Measurements from ENCODE around the gene FUBP3.

FUBP3 gene

DNA sequence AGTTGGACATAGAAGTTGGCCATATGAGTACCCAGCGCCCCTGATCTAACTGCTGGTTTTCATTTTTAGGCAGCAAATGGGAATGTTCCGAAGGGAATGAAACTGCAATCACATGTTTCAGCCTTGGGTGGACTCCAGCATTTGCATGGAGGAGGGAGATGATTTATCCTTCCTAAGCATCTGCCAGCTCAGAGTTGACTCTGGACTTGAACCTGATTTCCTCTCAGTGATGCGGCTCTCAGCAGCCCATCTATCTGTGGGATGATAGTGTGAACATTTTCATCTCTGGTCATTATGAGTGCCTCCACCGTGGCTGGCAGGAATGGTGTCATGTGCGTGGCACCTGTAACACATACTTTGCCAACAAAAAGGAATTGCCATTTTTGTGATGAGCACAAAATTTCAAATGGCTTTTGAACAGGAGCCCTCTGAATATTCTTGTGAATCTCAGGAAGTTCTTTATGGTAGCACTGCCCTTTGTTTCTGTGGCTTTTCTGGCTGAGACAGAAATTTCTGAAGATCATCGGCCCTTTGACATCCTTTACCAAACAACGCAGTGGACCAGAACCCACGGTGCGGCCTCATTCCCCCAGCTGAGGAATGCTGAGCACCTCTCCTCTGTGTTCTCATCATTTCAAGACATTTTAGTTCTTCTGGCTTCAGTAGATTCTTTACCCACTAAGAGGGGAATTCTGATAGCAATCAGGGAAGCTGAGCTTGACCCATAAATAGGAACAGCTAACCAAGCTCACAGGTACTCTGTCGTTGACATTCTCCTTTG lies 28.5 kb downstream of the FUBP3 start:
- no peak for DNase-seq

DNA sequence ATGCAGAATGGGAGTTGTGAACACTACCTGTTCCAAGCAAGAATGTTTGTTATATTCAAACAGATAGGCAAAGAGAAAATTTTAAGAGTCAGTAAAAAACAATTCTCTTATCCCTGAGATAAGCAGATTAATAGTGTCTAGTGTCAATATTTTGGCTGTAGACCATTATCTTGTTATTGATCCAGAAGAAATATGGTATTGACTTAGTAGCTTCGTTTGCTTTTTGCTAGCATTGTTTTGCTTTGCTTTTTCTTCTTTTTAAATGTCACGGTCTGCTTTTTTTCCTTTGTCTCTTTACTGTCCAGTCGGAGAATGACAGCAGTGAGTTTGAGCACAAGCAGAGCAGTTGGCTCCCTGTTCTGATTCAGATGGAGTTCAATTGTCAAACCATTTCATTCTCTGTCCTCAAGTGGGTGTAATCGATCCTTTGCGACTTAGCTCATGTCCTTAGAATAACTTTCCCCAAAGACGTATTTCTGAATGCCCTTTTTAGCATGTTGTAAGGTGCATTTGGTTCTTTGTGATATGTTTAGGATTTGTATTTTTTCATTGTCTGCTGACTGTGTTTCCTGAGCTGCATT lies 29.3 kb downstream of the FUBP3 start:
- no peak for DNase-seq

DNA sequence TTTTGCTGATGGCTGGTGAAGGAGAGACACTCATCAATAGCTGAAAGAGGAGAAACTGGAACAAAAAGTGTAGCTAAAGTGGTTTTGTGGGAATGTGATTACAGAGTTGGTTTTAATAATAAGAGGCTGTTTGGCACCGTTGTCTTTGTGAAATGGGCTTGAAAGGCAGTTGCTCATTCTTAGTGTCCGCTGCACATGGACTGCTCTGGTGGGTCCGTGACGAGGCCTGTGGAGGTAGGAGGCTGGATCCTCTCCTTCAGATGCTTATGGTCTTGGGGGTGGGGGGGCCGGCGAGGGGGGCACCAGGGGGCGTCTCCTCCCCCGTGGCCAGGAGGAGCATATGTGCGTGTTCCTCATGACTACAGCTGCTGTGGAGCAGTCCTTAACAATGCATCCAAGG lies 29.8 kb downstream of the FUBP3 start:
- no peak for DNase-seq

DNA sequence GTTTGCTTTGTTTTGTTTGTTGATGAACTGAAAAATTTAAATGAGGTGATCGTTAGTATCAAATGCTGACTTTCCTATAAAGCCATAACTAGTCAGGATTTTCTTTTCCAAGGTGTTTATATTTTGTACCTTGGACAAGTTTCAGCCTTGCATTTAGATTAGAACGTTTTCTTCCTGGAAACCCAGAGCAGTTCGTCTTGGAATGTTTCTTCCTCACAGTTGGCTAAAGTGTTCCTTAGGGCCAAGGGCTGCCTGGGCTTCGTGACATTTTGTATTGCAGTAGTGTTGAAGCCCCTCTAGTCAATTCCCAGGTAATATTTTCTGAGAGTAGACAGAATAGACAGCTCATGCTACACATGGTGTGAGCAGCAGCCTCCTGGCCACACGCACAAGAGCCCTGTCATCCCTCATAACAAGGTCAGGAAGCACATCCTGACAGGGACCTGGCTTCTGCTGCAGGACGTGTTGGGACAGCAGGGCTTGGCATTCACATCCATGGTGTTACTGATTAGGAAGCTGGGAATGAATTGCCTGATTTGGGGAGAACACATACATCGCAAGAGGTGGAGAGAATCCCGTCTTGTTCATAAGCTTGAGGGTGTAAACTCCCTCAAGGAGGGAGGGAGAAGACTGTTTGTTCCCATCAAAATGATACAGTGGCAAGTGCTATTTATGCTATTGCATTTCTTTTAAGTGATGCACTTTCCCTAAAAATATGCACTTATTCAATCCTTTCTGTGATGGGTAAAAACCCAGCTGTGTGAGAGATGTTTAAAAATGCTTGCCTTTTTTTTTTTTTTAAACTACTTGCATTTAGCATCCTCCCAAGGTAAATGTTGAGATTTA lies 31.7 kb downstream of the FUBP3 start:
- no peak for DNase-seq

DNA sequence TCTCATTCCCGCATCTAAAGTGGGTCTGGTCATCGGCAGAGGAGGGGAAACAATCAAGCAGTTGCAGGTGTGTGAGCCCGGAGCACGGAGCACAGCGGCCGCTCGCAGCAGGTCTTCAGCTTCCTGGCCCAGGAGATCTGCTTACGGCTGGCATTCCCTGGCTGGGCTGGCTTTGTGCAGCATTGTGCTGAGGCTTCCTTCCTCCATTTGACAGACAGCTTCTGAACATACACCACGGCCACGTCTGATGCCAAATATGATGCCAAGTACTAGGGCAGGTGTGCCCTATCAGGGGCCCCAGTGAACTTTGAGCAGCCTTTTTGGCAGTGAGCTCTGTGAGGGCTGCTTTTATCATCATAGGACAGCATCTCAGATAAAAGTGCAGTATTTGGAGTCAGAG lies 37.1 kb downstream of the FUBP3 start:
- DNase-seq = no peak

DNA sequence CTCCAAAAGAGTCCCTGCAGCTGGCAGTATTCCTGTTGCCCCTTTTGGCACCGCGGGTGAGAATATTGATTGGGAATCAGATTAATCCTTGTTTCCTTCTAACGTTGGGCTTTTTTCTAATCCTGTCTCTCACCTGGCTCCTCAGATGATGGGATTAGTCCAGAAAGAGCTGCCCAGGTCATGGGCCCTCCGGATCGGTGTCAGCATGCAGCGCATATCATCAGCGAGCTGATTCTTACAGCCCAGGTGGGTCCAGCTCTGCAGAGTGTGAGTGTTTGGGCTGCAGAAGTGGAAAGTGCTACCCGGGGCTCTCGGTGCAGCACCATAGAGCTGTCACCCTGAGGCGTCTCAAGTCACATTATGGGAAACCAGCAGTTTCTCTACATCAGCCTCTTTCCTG lies 44.1 kb downstream of the FUBP3 start:
- no peak for DNase-seq

DNA sequence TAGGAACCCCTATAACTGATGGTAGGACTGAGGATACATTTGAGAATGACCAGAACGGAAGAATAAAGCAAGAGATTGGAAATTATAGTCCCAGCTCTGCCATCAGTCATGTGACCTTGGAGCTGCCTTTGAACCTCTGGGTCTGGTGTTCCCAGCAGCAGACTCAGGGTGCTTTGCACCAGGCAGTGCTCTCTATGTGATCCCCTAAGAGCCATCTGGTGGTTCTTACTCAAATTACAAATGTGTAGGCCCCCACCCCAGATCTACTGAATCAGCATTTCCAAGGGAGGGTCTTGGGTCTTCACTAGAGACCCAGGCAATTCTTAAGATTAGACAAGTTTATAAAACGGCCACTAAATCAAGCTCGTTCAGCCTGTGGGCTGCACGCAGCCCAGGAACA lies 44.8 kb downstream of the FUBP3 start:
- no peak for DNase-seq

DNA sequence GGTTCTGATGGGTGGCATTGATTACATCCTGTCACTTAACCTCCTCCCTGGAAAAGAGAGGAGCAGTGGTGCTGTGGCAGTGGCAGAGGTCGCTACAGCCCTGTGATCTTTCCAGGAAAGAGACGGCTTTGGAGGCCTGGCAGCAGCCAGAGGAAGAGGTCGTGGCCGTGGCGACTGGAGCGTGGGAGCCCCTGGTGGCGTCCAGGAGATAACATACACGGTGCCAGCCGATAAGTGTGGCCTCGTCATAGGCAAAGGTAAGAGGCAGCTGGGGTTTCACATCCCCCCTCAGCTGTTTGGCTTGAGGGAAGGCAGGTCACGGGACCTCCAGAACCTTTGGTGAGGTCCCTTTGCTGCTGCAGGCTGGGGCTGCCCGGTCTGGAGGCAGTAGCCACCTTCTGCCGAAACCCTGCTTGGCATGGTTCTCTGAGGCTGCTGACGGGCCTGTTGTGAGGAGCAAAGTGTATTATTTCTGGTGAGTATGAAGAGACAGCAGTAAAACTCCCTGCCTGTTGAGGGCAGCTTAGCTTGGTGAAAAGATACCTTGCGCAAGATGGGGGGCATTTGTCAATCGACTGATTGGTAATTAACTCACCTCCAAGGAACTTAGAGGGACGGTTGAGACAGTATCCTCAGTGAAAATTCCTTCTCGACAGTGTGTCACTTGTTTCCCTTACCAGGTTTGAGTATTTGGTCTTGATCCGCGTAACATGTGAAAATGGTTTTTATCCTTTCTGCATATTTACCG lies 47.0 kb downstream of the FUBP3 start:
- DNase-seq = no peak

DNA sequence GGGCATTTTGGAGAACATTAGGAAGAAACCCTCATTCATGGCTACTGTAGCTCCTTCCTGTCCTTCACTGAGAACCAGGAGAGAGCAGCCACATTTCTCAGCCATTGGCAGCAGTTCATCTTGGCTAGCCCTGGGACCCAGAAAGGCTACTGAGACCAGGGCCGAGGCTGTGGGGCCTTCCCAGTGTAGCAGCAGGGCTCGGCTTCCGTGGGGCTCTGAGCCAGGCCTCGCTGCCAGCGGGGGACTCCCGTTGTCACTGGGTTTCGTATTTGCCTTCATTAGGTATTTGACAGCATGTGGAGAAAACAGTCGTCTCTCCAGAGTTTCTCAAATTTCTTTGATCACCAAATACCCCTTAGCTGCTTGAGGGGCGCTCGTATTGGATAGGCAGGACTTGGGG lies 47.7 kb downstream of the FUBP3 start:
- DNase-seq = no peak

DNA sequence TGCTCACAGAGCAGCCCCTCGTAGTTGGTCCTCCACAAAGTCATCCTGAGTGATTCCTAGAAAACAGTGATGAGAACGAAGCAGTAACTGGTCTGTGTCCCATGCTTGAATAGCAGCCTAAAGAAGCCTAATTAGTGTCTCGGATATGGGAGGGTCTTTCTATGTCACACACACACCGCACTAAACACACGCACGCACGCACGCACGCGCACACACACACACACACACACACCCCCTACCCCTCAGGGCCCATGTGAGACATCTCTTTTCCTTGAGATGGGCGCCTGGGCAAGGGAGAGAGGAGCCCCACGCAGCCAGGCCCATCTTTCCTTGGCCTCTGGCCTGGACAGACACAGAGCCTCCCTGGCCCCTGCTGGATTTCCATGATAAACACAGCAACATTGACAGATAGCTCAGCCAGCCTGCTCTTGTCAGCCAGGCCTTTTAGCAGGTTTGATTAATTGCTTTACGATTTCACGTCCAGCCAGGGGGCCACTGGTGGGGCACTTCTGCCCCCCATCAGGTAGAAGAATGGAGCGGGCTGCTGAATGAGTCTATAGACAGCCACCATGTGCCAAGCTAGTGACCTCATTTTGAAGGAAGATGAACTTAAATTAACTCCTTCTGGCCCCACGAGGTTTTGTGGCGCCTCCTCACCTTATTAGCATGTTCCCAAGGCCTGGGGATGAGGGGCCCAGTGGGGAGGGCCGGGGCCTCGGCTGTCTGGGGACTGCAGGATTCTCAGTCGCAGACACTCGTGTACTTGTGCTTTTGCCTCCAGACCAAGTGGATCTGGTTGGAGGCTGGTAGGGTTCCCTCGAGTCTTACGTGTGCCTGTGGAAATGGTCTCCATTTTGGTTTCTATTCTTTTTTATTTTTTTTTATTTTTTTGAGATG lies 48.8 kb downstream of the FUBP3 start:
- no peak for DNase-seq

DNA sequence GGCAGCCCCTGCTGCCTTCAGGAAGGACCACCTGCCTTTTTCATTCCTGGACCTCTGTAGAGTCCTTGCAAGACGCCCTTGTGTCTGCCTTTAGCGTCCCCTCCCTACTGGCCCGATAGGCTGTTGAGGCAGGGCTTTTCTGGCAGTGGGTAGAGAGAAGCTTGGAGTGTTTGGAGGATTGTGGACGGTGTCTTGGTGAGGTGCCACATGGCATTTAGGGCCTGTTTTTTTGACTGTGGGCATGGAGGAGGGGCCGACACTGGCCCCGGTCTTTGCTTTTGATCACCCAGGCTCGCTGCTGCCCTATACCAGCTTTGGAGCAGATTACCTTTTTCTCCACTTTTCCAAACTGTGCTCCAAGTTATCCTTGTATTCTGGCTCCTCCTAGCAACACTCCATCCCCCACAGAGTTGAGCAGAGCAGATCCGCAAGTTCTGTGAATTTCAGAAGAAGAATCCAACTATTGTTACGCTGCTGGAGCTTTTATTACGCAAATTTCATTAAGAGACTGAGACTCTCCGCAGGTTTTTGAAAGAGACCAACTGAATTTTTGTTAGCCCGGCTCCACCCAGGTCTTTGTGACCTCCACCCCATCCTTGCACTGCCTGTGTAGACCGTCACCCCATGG lies 50.2 kb downstream of the FUBP3 start:
- DNase-seq = no peak

DNA sequence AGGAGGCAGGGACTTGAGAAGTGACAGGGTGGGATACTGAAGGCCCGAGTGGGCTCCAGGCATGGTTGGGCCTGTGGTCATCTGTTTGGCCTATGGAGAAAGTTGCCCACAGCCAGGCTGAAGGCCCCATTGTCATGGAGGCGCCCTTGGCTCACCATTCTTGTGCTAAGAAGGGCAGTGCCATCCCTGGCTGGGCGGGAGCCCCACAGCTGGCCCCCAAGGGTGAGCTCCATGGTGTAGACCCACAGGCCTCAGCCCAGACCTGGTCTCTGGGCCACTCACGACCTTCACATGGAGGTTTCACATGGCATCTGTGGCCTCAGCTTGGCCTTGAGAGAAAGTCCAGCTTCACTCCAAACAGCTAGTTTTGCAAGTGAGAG lies 50.7 kb downstream of the FUBP3 start:
- no peak for DNase-seq

DNA sequence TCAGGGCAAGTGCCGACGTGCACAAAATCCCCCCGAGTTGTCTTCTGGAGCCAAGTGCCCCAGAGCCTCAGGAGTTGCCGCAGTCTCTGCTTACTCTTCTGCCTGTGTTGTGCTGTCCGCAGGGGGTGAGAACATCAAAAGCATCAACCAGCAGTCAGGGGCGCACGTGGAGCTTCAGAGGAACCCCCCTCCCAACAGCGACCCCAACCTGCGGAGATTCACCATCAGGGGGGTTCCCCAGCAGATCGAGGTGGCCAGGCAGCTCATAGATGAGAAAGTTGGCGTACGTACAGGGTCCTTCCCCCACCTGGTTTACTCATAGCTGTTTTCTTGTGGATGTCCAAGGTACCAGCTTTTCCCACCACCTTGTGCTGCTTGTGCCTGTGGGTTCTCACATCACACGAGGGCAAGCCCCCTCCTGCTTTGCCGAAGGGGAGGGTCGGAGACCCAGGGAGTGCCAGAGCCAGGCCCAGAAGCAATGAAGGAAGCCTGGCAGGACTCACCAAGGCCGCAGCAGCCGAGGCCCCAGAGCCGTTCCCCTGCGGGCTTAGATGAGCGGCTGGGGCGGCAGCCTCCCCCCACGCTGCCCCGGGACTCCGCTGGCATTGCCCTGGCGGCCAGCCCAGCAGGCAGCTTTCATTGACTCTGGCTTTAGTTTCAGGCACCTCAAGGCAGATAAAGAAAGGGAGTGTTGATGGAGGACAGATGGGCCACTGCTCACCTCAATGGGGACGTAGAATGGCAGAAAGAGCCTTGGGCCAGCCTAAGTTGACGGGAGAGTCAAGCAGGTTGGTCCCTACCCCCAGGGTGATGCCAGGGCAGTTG lies 51.3 kb downstream of the FUBP3 start:
- DNase-seq = no peak

DNA sequence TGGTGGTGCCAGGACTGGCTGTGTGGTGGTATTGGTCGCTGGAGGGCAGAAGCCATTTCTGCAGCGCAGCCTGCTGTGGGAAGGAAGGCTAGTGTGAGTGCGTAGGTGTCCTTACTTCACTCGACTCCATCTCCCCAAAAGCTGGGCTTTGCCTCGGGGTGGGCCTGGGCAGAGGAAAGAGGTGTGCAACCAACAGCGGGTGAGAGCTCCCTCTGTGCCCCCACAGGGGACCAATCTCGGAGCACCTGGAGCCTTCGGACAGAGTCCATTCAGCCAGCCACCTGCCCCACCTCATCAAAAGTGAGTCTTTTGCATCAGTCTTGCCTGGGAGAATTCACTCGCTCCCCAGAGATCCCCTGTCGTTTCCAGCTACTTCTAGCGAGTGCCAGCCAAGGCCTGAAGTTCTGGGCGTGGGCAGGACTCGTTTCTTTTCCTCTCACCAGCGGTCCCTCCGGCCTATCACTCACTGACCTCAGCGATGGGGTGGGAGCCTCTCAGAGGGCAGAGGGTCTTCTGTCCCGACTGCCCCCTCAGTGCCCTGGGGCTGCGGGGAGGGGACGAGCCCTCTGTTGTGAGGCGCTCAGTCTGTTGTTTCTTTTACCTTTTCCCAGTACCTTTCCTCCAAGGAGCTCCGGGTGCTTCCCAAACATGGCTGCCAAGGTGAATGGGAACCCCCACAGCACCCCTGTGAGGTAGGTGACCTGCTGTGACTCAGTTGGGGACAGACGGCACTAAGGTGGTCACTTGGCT lies 52.1 kb downstream of the FUBP3 start:
- no peak for DNase-seq

DNA sequence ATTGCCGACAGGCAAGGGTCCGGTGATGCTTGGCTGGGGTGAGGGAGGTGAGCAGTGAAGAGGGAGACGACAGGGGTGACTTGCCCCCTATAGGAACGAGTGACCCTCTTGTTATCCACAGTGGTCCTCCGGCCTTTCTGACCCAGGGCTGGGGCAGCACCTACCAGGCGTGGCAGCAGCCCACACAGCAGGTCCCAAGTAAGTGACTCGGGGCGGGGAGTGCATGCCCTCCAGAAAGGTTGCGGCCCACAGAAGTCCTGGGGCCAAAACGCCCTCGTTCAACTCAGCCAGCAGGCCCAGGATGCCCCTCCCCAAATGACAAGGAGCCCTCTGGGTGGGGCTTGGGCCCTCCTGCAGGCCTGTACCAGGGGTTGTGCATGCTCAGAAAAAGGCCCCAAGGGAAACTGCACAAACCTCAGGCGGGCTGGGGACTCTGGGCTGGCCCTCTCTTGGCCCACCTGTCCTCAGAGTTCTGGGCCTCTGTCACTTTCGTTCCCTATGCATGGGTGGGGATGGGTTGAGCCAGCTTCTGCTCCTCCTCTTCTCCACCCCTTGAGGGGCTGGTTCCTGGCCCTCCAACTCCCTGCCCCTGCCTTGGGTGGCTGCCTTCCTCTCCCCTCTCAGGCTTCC lies 52.8 kb downstream of the FUBP3 start:
- DNase-seq = no peak

DNA sequence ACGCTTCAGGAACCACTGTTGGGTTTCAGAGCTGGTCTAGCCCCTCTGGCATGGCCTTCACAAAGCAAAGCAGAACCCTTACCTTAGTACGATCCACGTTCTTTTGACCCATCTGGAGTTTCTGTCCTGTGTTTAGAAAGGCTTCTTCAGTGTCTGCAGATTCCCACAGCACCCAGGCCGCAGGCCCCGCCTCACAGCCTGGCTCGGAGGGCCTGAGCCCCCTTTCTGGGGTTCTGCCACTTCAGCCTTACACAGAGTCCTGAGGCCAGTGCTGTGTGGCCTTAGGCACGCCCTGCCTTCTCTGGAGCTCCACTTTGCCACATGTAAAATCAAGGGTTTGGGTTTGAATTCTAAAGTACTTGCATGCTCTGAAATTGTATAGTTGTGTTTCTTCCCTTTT lies 53.5 kb downstream of the FUBP3 start:
- DNase-seq = no peak

DNA sequence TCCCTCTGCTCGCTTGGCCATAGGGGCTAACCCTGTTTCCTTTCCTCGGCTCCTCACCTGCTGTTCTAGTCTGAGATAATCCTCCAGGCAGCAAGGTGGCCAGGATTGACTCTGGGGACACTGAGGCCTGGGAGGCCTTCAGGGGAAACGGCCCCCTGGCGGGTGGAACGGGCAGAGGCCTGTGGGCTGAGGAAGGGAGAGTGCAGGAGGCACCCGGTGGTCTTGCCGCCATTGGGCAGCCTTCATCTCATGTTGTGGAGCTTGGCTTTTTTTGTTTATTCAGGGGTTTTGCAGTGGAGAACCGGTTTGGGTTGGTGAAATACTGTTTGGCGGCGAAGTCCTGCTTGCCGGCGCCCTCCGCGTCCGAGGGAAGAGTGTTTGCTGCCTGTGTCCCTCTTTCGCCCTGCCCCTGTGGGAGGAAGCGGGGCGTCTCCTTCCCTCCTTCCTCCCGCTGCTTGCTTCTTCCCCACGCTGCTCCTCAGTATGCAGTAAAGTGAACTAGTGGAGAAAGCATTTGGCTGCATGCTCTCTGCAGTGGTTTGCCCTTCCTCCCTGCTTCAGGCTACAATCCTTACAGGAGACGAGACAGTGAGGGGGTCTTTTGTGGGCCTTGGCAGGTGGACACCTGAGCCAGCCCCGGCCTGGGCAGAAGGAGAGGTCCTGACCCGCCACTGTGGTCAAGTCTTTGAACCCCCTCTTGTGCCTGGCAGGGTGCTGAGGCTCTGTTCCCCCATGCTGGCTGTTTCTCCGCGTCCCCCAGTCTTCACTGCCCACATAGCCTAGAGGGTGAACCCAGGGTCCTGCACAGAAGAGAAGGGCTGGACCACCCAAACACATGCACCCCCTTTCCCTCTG lies 54.2 kb downstream of the FUBP3 start:
- DNase-seq = no peak

DNA sequence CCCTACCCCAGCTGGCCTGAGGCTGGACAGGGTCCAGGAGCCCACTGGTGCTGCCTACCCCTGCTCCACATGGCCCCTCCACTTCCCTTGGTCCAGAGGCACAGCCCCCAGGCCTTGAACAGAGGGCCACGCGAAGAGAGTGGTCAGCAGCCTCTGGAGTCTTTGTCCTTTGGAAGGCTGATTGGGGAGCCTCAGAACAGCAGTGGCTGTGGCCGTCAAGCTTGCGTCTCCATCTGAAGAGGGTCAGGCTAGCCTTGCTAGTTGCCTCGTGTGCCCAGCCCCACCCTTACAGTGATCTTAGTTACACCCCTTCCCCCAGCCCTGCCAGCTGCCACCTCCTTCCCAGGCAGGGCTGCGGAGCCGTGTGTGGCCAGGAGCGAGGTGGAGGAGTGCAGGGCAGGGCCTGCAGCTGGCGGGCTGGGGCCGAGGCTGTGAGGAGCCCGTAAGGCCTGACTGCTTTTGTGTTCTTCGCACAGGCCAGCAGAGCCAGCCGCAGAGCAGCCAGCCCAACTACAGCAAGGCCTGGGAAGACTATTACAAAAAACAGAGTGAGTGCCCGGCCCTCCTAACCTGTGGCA lies 54.9 kb downstream of the FUBP3 start:
- DNase-seq = no peak

Data from NCI-H146 (cell line).